ENCODE results near the gene GNG8. TPM values are rescaled to one million over a fixed set of nuclear protein-coding genes. Genes with fewer than 3 reads are reported as not detected.

The GNG8 gene
- total RNA-seq, 1 donor from 2014 or later: not detected

GRCh38 chr19:46618670-46619231, 17.3 kb downstream of the GNG8 start:
- DNase-seq (ENCODE audit: low spot score): no peak

GRCh38 chr19:46617601-46618000, 18.4 kb downstream of the GNG8 start:
- no peak for DNase-seq (ENCODE audit: low spot score)

- DNase-seq (ENCODE audit: low spot score): no peak
Measured at GRCh38 chr19:46616631-46617322, 19.2 kb downstream of the GNG8 start.

- DNase-seq (ENCODE audit: low spot score): no peak
Measured at GRCh38 chr19:46615966-46616365, 20.0 kb downstream of the GNG8 start.

GRCh38 chr19:46614114-46614722, 21.8 kb downstream of the GNG8 start:
- DNase-seq (ENCODE audit: low spot score): peak; percentile 85

GRCh38 chr19:46613525-46613924, 22.5 kb downstream of the GNG8 start:
- DNase-seq (ENCODE audit: low spot score): no peak

- DNase-seq (ENCODE audit: low spot score): no peak
Measured at GRCh38 chr19:46611776-46612175, 24.2 kb downstream of the GNG8 start.

- DNase-seq (ENCODE audit: low spot score): no peak
Measured at GRCh38 chr19:46610851-46611770, 24.9 kb downstream of the GNG8 start.

- no peak for DNase-seq (ENCODE audit: low spot score)
Measured at GRCh38 chr19:46610413-46610775, 25.6 kb downstream of the GNG8 start.

- DNase-seq (ENCODE audit: low spot score): no peak
Measured at GRCh38 chr19:46609511-46610412, 26.2 kb downstream of the GNG8 start.

GRCh38 chr19:46608581-46609345, 27.2 kb downstream of the GNG8 start:
- DNase-seq (ENCODE audit: low spot score): no peak

GRCh38 chr19:46608178-46608577, 27.8 kb downstream of the GNG8 start:
- no peak for DNase-seq (ENCODE audit: low spot score)

GRCh38 chr19:46607448-46607841, 28.6 kb downstream of the GNG8 start:
- no peak for DNase-seq (ENCODE audit: low spot score)

- DNase-seq (ENCODE audit: low spot score): no peak
Measured at GRCh38 chr19:46606681-46607447, 29.1 kb downstream of the GNG8 start.

- no peak for DNase-seq (ENCODE audit: low spot score)
Measured at GRCh38 chr19:46606019-46606418, 30.0 kb downstream of the GNG8 start.

GRCh38 chr19:46605356-46605821, 30.6 kb downstream of the GNG8 start:
- DNase-seq (ENCODE audit: low spot score): no peak

GRCh38 chr19:46604781-46605355, 31.1 kb downstream of the GNG8 start:
- DNase-seq (ENCODE audit: low spot score): no peak

GRCh38 chr19:46603752-46604231, 32.2 kb downstream of the GNG8 start:
- no peak for DNase-seq (ENCODE audit: low spot score)

- DNase-seq (ENCODE audit: low spot score): peak; percentile 69
Measured at GRCh38 chr19:46603195-46603637, 32.8 kb downstream of the GNG8 start.

All from mucosa of gallbladder (tissue), 1 donor.